Activated CD8-positive, alpha-beta memory T cell treated with anti-CD3 and anti-CD28 coated beads for 4 hours (primary cell): ENCODE measurements around the gene ALPP.
"Not testable (repeated sequence)": the region's sequence is repeated elsewhere in the genome, so short reads cannot be mapped to it uniquely, and the experiment has no call there.

ENCODE experiments used
- DNase-seq, 2 donors: peaks; one replicate each; pipeline ENCODE4 v3.0.0-alpha.2; 2020; ENCODE audit warnings: low read depth in 2 of 2

ALPP gene

DNA sequence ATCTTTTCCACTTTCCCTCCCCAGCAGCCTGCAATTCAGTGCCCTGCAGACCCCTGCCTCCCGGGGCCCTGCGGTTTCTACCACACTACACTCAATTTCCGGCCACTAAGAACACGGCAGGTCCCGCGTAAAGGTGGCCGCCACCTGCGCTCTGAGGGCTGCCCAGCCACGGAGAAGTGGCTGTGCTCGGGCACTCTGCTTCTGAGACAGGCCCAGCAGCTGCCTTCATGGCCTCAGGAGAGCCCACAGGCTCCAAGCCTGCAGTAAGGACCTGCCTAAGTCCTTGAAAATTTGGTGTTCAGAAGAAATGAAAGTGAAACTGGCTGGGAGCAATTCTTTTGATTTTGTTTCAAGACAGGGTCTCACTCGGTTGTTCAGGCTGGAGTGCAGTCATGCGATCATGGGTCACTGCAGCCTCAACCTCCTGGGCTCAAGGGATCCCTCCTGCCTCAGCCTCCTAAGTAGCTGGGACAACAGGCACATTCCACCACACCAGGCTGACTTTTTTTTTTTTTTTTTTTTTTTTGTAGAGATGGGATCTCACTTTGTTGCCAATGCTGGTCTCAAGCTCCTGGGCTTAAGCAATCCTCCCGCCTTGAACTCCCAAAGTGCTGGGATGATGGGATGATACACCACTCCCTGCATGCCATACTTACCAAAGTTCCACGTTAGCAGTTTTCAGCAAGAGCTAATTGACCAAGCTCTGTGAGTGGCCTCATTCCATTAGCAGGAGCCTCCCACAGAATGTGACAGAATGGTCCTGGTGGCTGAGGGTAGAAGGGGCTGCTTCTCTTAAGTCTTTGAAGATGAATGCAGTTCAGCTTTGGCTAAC, 14.6 kb upstream of the ALPP start:
- DNase-seq: no peak

DNA sequence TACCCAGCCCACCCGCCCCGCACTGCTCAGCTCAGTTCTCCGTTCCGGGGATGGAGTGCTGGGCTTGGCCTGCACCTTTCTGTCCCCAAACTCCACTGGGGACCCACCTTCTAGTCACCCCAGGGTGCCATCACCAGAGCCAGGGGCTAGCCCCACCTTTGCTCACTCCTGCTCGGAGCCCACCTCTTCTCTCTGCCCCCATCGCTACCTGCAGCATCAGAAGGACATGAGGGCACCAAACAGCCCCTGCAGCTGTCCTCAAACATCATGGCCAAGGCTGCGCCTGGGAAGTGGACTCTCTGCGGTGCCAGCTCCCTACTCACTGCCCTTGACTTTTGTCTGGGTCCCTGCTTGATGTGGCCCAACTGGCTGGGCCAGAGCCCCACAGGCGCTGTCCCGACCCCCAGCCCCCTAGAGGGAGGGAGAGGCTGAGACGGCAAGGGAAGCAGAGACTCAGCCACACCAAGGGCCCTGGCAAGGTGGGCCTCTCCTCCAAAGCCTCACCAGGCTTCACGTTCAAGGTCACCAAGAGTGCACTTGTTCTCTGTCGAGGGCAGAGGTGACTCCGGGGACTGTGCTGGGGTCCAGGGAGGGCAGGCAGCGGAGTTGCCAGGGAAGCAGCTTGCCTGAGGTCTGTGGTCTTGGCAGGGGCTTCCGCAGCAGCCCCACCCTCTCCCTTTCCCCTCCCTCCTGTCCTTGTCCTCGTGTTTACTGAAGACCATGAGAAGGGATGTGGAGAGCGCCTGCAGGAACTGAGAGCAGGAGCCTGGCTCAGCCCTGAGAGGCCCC, 13.6 kb upstream of the ALPP start:
- DNase-seq: not testable (repeated sequence)

DNA sequence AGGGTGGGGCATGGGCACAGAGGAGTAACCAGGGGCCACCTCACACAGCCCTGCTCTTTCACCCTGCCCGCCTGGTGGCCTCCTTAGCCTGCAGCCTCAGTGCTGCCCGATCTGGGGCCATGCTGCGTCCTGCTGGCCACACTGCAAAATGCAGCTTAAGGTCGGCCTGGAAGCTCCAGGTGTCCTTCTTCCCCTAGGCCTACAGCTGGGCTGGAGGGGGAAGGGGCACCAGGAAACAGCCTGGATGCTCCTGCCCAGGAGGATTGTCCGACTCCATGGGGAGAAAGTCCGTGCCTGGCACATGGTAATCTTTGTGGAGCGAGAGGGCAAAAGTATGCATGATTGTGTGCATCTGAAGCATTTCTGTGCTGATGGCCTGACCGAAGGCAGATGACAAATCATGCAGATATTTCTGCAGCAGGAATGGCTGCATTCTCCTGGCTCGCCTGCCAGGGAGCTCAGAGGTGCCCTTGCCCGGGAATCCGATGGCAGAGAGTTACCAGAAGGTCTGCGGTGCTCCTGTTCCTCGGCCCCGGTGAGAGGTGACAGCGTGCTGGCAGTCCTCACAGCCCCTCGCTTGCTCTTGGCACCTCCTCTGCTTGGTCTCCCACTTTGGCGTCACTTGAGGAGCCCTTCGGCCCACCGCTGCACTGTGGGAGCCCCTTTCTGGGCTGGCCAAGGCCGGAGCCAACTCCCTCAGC, 12.8 kb upstream of the ALPP start:
- no peak for DNase-seq

DNA sequence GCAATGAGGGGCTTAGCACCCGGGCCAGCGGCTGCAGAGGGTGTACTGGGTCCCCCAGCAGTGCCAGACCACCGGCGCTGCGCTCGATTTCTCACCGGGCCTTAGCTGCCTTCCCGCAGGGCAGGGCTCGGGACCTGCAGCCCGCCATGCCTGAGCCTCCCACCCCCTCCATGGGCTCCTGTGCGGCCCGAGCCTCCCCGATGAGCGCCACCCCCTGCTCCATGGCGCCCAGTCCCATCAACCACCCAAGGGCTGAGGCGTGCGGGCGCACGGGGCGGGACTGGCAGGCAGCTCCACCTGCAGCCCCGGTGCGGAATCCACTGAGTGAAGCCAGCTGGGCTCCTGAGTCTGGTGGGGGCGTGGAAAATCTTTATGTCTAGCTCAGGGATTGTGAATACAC, 12.1 kb upstream of the ALPP start:
- not testable (repeated sequence) for DNase-seq

DNA sequence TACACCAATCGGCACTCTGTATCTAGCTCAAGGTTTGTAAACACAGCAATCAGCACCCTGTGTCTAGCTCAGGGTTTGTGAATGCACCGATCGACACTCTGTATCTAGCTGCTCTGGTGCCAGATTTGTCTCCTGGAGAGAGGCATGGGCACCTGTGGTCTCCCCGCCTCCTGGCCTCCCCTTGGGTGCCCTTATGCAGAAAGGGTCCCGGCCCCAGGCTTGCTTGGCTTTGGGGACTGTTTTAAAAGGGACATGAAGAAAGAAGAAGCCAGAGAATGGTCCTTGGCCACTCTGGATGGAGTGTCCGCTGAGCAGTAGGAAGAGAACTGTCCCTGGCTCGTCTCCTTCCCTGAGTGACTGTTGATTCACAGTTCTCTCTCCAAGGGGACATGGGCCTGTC, 11.5 kb upstream of the ALPP start:
- no peak for DNase-seq

DNA sequence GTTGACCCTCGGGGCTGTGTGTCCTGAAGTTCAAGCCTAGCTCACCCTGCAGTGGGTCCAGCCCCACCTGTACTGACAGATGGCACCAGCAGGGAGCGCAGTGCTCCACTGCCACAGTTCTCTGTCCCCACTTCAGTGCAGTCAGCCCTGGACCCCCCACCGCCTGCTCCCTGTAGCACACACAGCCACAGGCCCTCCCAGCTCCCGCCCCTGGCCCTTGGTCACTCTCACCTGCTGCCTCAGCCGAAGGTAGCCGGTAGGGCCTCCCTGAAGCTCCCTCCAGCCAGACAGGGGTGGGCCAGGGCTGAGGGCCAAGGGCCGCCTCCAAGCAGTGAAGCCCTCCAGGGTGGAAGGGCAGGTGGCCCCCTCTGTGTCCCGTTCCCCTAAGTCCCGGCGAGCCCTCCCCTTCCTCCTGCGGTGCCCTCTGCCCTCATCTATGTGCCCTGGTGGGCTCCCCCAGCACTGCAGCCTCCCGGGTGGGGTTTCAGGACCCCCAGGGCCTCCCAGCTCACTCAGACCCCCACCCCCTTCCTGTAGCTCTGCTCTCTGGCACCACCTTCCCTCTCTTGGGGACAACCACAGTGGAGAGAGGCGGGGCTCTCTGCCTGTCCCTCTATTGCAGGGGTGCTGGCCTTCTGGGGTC, 10.8 kb upstream of the ALPP start:
- no peak for DNase-seq

DNA sequence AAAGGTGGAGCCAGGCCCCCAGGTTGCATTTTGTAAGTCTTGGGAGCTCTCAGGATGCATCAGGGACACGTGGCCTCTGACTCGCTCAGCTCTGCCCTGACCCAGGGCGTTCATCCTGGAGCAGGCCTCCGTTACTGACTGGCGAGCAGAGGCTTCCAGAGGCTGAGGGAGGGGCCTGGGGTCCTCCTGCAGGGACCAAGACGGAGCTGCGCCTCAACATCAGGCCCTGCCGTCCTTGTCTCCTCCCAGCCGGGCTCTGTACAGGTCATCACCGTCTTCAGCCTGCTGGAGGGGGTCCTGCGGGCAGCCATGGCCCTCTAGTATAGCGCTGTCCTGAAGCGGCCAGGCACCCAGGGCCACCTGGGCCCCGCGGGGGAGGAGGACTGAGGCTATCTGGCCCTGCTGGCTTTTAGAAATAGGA, 10.2 kb upstream of the ALPP start:
- no peak for DNase-seq

DNA sequence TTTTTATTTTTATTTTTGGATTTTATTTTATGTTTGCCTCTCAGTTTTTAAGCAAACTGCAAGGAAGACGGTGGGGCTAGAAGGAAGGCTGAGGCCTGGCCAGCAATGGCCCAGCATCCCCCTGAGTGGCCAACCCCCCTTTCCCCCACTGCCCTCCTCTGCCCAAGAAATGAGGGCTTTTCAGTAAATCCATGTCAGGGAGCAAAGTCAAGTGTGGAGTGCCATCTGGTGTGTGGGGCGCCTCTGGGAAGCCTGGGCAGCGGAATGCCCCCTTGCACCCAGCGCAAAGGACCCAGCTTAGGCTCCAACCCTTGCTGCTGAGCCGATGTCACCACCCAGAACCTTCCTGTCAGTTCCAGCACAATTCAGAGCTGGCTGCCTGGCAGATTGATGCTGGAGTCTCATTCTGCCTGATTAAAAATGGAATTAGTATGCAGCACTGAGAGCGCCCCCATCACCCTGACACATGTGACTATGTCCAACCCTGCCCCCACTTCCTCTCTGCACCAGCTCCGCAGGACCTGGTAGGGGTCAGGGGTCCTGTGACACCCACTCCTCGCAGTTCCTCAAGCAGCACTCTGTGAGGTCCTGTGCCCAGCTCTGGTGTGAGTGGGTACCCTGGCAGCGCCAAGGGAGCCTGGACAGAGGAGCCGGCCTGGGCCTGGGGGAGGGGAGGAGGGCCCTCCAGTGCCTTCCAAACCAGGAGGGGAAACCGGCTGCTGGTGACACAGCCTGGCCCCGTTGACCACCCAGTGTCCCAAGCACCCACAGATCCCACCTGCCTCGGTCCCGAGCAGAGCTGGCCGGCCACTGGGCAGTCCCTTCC, 9.2 kb upstream of the ALPP start:
- DNase-seq: no peak

DNA sequence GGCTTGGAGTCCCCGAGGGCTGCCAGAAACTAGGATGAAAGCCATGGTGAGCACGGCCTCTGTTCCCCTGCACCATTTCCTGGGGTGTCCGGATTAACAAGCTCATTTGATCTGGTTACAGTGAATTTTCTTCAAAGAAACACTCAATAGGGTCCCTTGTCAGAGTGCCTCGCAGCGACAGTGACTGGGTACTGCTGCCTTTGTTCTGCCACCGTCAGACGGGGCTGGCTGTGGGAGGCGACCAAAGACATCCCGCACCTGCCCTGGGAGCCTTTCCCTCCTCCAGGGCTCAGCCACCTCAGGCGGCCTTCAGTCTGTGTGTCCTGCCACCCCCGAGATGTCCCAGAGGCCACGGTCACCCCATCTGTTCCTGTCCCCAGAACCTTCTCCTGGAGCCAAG, 8.5 kb upstream of the ALPP start:
- DNase-seq: not testable (repeated sequence)

DNA sequence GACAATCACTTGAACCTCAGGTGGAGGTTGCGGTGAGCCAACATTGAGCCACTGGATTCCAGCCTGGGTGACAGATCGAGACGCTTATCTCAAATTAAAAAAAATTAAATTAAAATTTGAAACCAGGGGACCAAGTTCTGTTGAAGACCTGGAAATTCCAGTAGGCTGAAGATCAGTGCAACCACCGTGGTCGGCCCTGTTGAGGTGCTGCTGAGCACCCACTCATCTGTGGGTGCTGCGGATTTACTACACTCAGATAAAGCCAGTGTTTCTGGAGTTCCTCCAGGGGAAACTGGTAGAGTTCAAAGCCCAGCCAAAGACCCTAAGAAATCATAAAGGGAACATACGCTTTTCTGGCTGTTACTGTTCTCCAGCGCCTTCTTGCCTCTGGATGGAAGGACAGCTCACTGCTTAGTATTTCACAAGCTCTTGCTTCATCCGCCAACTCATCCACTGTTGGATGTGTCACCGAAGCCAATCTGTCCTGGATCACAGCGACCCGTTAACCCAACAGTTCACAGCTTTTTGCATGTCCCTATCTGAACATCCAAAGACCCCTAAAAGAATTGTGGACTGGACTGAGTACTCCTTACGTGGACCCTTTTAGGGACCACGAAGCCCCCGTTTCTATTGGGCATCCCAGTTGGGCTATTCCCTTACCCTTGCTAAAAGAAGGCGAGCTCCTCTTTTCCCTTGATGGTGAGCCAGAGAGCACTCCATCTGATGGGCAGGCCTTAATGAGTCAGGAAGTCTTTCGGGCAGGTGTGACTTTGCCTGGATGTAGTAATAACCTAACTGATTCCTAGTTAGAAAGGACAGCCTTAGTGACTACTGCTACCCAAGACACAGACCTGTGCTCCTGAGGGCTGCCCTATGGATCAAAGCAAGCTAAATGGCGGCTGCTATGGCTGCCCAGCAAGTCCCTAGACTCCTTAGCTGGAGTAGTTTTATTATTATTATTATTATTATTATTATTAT, 6.0 kb upstream of the ALPP start:
- DNase-seq: no peak

DNA sequence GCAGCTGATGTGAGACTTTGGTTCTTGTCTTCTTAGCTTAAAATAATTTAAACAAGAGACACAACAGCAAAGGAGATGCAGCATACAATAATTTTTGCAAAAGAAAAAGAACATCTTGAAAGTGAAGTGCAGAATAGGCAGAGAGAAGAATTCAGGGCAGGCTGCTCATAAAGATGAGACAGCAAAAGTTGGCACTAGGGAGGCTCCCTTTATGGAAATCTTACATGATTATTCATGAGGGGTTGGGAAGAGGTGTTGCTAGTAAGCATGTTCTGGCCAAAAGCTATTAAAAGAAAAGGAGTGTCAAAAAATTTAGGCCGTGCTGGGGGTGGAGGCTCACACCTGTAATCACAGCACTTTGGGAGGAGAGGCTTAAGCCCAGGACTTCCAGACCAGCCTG, 4.2 kb upstream of the ALPP start:
- no peak for DNase-seq

DNA sequence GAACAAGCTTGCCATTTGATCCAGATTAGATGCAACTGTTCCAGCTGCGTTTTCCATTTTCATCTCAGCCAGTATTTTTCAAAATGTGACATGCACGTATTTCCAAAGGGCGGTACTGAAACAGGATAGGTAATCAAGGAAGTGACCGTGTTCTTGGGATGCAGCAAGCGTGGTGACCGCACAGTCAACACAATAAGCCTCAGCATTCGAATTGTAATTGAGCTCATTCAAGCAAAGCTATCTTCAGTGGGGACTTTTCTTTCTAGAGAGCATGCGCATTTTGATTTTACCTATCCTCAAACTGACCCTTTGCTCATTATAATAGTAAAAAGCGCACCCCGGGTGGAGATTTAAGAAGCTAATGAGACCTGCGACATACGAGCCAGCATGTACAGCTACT, 3.4 kb upstream of the ALPP start:
- DNase-seq: no peak

DNA sequence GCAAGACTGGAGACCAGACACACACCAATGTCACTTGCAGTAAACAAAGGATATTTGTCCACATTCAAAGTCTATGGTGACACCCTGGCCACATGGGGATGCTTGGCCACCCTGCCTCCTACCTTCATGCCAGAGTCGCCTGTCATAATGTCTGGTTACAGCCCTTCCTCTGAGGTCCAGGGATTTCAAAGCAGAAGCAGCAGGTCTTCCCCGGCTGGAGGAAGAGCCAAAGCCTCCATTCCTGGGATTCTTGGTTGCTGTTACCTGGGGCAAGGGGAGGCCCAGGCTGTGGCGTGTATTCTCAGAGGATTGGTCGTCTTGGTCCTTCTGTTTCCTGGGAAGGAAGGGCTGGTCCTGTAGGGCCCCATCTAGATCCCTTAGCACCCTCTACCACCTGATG, 2.3 kb upstream of the ALPP start:
- DNase-seq: no peak

DNA sequence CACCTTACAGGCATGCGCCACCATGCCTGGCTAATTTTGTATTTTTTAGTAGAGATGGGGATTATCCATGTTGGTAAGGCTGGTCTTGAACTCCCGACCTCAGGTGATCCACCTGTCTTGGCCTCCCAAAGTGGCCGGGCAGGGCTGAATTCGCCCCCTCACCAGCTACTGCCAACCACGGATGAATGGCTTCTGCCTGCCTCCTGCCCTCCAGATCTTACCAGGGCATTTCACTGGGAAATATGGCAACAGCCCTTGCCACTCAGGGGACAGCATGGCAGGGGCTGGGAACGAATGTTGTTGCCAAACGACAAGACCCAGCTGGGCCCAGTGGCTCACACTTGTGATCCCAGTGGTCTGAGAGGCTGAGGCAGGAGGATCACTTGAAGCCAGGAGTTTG, 1.8 kb upstream of the ALPP start:
- no peak for DNase-seq

DNA sequence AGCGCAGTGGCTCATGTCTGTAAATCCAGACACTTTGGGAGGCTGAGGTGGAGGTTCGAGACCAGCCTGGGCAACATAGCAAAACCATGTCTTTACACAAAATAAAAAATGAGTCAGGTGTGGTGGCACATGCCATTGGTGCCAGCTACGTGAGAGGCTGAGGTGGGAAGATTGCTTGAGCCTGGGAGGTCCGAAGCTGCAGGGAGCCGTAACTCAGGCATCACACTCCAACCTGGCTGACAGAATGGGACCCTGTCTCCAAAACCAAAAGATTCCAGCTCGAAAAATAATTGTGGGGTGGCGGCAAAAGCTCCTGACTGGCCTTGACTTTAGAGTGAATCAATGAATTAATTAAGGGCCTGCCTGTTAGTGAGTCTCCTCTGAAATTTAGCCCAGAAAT, 1.2 kb upstream of the ALPP start:
- no peak for DNase-seq

DNA sequence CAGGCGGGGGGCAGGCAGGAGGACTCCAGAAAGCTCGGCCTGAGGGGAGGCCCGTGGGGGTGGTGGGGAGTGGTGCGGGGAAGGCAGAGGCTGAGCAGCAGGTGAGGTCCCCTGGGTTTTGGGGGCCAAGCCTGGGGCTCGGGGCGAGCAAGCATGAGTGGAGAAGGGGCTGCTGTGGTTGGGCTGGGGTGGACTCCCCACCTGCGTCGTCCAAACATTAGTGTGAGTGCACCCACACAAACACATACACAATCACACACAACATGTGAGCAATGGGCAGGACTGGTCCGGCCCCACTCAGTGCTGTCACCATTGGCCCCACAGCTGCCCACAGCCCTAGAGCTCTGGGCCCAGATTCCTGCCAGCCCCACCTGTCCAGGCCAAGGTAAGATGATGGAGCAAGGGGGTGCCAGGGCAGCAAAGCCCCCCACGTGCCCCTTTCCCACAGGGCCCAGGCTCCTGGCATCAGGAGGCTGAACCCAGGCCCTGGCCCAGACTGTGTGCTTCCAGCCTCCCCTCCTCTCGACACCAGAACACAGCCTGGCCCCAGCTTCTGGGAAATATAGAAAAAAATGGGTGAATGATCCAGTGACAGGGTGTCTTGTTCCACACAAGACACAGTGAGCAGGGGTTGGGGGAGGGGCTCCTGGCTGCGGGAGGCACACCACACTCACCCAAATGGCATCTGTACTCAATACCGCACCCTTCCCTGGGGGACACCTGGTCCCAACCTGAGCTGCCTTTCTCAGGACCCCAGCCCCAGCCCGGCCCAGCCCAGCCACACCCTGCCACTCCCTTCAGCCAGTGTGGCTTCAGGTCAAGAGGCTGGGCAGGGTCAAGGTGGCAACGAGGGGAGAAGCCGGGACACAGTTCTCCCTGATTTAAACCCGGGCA, 463 bp upstream of the ALPP start:
- no peak for DNase-seq

DNA sequence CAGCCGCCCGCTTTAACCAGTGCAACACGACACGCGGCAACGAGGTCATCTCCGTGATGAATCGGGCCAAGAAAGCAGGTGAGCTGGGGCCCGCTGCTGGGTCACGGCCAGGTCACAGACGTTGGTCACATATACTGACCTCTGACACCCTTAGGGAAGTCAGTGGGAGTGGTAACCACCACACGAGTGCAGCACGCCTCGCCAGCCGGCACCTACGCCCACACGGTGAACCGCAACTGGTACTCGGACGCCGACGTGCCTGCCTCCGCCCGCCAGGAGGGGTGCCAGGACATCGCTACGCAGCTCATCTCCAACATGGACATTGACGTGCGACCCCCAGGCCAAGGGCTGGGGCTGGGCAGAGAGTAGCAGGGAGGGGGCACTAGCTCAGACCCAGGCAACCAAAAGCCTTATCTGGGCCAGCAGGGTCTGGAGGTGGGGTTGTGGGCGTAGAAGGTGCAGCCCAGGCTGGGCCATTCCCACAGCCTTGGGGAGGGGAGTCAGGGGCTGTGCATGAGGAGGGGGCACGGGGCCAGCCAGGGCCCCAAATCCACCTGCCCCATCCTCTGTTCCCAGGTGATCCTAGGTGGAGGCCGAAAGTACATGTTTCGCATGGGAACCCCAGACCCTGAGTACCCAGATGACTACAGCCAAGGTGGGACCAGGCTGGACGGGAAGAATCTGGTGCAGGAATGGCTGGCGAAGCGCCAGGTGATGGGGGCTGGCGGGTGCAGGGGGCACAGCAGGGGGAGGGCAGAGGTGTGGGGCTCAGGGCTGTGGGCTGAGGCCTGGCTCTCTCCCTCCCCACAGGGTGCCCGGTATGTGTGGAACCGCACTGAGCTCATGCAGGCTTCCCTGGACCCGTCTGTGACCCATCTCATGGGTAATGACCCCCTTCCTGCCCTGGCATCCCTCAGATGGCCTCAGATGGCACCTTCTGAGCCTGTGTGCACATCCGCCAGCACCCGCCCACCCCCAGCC, 1.3 kb downstream of the ALPP start:
- not testable (repeated sequence) for DNase-seq
